ENCODE results near the gene TEK. TPM values are rescaled to one million over a fixed set of nuclear protein-coding genes. Genes with fewer than 3 reads are reported as not detected.

TEK gene
- total RNA-seq, 1 experiment from 2014 or later = 0.07 TPM

- ATAC-seq = peak; percentile 55; the same call in 1 of the 2 replicates
- intact Hi-C loops (cut with micrococcal nuclease) = no loop called here
- BruUV-seq (replicated peaks) = no TSS peak
These were observed 95.6 kb downstream of the TEK start for GRCh38 chr9:27204578-27204977.

GRCh38 chr9:27205198-27205597, 96.2 kb downstream of the TEK start:
- Histone ChIP-seq H2AFZ (ENCODE audit: low read length) (no peak overlapping the region), H3K4me3 (ENCODE audit: low read length) (no peak overlapping the region), H3K4me2 (ENCODE audit: low read length) (no peak overlapping the region), H4K20me1 (ENCODE audit: low read length) (no peaks in the 10 kb centered on the region), H3K9ac (ENCODE audit: low read length) (no peak overlapping the region), H3K4me1 (ENCODE audit: insufficient read depth, low read length) (peaks cover 7% of the 10 kb centered on the region; the same call in 1 of the 2 replicates), H3K27ac (ENCODE audit: low read length) (no peak overlapping the region), H3K9me3 (ENCODE audit: low read length) (no peaks in the 10 kb centered on the region), H3K27me3 (ENCODE audit: low read length) (no peaks in the 10 kb centered on the region), H3F3A (ENCODE audit: low read length, unreplicated experiment) (no peaks in the 10 kb centered on the region), H3K36me3 (ENCODE audit: low read depth, low read length) (no peaks in the 10 kb centered on the region), H3K9me2 (replicated peaks; ENCODE audit: low read length) (no peaks in the 10 kb centered on the region), H3K79me2 (ENCODE audit: low read length) (no peaks in the 10 kb centered on the region)
- TF ChIP-seq EZH2 (IDR thresholded peaks at IDR 0.05; ENCODE audit: low read length, unreplicated experiment) (no peak), EZH2phosphoT487 (IDR thresholded peaks at IDR 0.05; ENCODE audit: borderline replicate concordance, low read length) (no peak), CTCF (conservative IDR thresholded peaks at IDR 0.05; ENCODE audit: low read depth, low read length) (no peak)
- BruUV-seq (replicated peaks) = no TSS peak
- ChIA-PET POLR2A (ENCODE audit: unreplicated experiment) (no interaction called here), CTCF (no interaction called here)
- no peak for DNase-seq
- intact Hi-C loops (cut with micrococcal nuclease) = no loop called here
- ATAC-seq = no peak

More at GRCh38 chr9:27204578-27204977, 95.6 kb downstream of the TEK start:
- Histone ChIP-seq H3F3A (ENCODE audit: low read length, unreplicated experiment) (no peaks in the 10 kb centered on the region), H4K20me1 (ENCODE audit: low read length) (no peaks in the 10 kb centered on the region), H2AFZ (ENCODE audit: low read length) (no peak overlapping the region), H3K36me3 (ENCODE audit: low read depth, low read length) (no peaks in the 10 kb centered on the region), H3K4me1 (ENCODE audit: insufficient read depth, low read length) (peaks cover 7% of the 10 kb centered on the region; the same call in 1 of the 2 replicates), H3K27me3 (ENCODE audit: low read length) (no peaks in the 10 kb centered on the region), H3K9me3 (ENCODE audit: low read length) (no peaks in the 10 kb centered on the region), H3K4me2 (ENCODE audit: low read length) (no peak overlapping the region), H3K27ac (ENCODE audit: low read length) (no peak overlapping the region), H3K4me3 (ENCODE audit: low read length) (no peak overlapping the region), H3K79me2 (ENCODE audit: low read length) (no peaks in the 10 kb centered on the region), H3K9me2 (replicated peaks; ENCODE audit: low read length) (no peaks in the 10 kb centered on the region), H3K9ac (ENCODE audit: low read length) (no peak overlapping the region)
- CTCF ChIA-PET = interaction anchor here (0.7 kb wide), 1 partner anchor 212 kb away, joined by 3 read pairs; no protein-coding TSS in a partner anchor
- DNase-seq = peak; percentile 43
- POLR2A ChIA-PET (ENCODE audit: unreplicated experiment) = no interaction called here
- TF ChIP-seq EZH2 (IDR thresholded peaks at IDR 0.05; ENCODE audit: low read length, unreplicated experiment) = no peak
- no peak for TF ChIP-seq CTCF (conservative IDR thresholded peaks at IDR 0.05; ENCODE audit: low read depth, low read length)

GRCh38 chr9:27206041-27206440, 97.0 kb downstream of the TEK start:
- H3K27ac ChIP-seq (ENCODE audit: low read length) = no peak overlapping the region
- peaks cover 7% of the 10 kb centered on the region; the same call in 1 of the 2 replicates for H3K4me1 ChIP-seq (ENCODE audit: insufficient read depth, low read length)
- no peak for DNase-seq
- intact Hi-C loops (cut with micrococcal nuclease) = no loop called here
- no peaks in the 10 kb centered on the region for H3K36me3 ChIP-seq (ENCODE audit: low read depth, low read length)
- no peaks in the 10 kb centered on the region for H3F3A ChIP-seq (ENCODE audit: low read length, unreplicated experiment)
- no peak overlapping the region for H2AFZ ChIP-seq (ENCODE audit: low read length)
- POLR2A ChIA-PET (ENCODE audit: unreplicated experiment) = no interaction called here
- no peaks in the 10 kb centered on the region for H3K9me3 ChIP-seq (ENCODE audit: low read length)
- no peak for TF ChIP-seq EZH2 (IDR thresholded peaks at IDR 0.05; ENCODE audit: low read length, unreplicated experiment)
- no peak for TF ChIP-seq CTCF (conservative IDR thresholded peaks at IDR 0.05; ENCODE audit: low read depth, low read length)
- no peak for TF ChIP-seq EZH2phosphoT487 (IDR thresholded peaks at IDR 0.05; ENCODE audit: borderline replicate concordance, low read length)
- CTCF ChIA-PET = no interaction called here
- H3K4me3 ChIP-seq (ENCODE audit: low read length) = no peak overlapping the region
- no peaks in the 10 kb centered on the region for H4K20me1 ChIP-seq (ENCODE audit: low read length)
- no peaks in the 10 kb centered on the region for H3K79me2 ChIP-seq (ENCODE audit: low read length)
- H3K4me2 ChIP-seq (ENCODE audit: low read length) = no peak overlapping the region
- no peaks in the 10 kb centered on the region for H3K9me2 ChIP-seq (replicated peaks; ENCODE audit: low read length)
- H3K9ac ChIP-seq (ENCODE audit: low read length) = no peak overlapping the region
- no peak for ATAC-seq
- no peaks in the 10 kb centered on the region for H3K27me3 ChIP-seq (ENCODE audit: low read length)
- no TSS peak for BruUV-seq (replicated peaks)

Data from PC-3 (cell line).